Adrenal gland (tissue), 5 donors: ENCODE results near the gene SAXO2.

Experiments used
- POLR2A ChIP-seq, 2 donors: fragments of 450-650 bp; IDR thresholded peaks; one replicate each; pipeline ENCODE4 v1.6.1; 2017; ENCODE audit warnings: antibody characterized with exemption in 2 of 2, mild to moderate bottlenecking in 2 of 2, moderate library complexity in 1 of 2
- TF ChIP-seq, protein P1 (sequence below), 6 experiments: fragments of 450-650 bp in 4 of 6; fragments of 200-600 bp in 2 of 6; sonication (generic) in 1 of 6; IDR thresholded peaks; 1 replicate in 5 of 6; 2 replicates in 1 of 6; pipeline versions ENCODE4 v1.5.1 to v1.8.0; 2016 to 2021; ENCODE audit warnings: antibody characterized with exemption in 6 of 6, mild to moderate bottlenecking in 2 of 6, moderate library complexity in 1 of 6
- donor health status: DM: no; HTN: no; CAD: no.

DNA sequence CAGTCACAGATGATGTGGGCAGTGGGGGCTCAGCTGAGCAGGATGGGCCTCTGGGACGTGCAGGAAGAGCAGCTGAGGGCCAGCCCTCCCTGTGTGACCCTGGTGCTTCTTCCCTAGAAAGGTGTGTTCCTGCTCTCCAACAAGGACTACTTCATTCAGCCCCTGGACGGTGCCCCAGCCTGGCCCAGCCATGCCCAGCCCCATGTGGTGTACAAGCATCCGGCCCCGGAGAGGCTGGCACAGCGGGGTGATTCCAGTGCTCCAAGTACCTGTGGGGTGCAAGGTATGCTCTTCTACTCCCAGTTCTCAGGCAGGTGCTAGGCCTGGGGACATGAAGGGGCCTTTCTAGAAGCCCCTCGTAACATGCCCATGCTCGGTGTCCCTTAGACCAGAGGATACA lies 38.3 kb downstream of the SAXO2 start:
- TF ChIP-seq POLR2A (IDR thresholded peaks at IDR 0.05) = no peak
- TF ChIP-seq, protein P1, sequence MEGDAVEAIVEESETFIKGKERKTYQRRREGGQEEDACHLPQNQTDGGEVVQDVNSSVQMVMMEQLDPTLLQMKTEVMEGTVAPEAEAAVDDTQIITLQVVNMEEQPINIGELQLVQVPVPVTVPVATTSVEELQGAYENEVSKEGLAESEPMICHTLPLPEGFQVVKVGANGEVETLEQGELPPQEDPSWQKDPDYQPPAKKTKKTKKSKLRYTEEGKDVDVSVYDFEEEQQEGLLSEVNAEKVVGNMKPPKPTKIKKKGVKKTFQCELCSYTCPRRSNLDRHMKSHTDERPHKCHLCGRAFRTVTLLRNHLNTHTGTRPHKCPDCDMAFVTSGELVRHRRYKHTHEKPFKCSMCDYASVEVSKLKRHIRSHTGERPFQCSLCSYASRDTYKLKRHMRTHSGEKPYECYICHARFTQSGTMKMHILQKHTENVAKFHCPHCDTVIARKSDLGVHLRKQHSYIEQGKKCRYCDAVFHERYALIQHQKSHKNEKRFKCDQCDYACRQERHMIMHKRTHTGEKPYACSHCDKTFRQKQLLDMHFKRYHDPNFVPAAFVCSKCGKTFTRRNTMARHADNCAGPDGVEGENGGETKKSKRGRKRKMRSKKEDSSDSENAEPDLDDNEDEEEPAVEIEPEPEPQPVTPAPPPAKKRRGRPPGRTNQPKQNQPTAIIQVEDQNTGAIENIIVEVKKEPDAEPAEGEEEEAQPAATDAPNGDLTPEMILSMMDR (IDR thresholded peaks at IDR 0.05) = no peak
